Esophagus squamous epithelium (tissue), 4 donors: ENCODE data around the gene ASAP2.

Experiments
- CTCF ChIP-seq, 6 experiments: fragments of 450-650 bp in 4 of 6; fragments of 200-600 bp in 2 of 6; sonication (generic) in 2 of 6; IDR thresholded peaks; one replicate each; pipeline ENCODE4 v1.5.1; 2016 to 2019; ENCODE audit warnings: antibody characterized with exemption in 6 of 6, mild to moderate bottlenecking in 4 of 6, moderate library complexity in 4 of 6
- POLR2A ChIP-seq, 4 donors: fragments of 450-650 bp; IDR thresholded peaks; one replicate each; pipeline ENCODE4 v1.6.1; 2017; ENCODE audit warnings: antibody characterized with exemption in 4 of 4, mild to moderate bottlenecking in 4 of 4, moderate library complexity in 3 of 4

GRCh38 chr2:9239616-9240015 lies 33.0 kb downstream of the ASAP2 start:
- TF ChIP-seq CTCF (IDR thresholded peaks at IDR 0.05), result no peak
- no peak for TF ChIP-seq POLR2A (IDR thresholded peaks at IDR 0.05)
